ENCODE measurements around the gene GPRIN3. TPM values are rescaled to one million over a fixed set of nuclear protein-coding genes. Genes with fewer than 3 reads are reported as not detected.

GPRIN3 gene
- total RNA-seq, 1 experiment from 2014 or later: not detected

- no peaks in the 10 kb centered on the region for H3K4me1 Mint-ChIP-seq (ENCODE audit: insufficient read depth, unreplicated experiment)
- no peak for DNase-seq (ENCODE audit: unreplicated experiment)
- intact Hi-C loops (cut with micrococcal nuclease): no loop called here
- H3K27ac Mint-ChIP-seq (ENCODE audit: low read depth, unreplicated experiment): no peak overlapping the region
- TF ChIP-seq, protein P1, sequence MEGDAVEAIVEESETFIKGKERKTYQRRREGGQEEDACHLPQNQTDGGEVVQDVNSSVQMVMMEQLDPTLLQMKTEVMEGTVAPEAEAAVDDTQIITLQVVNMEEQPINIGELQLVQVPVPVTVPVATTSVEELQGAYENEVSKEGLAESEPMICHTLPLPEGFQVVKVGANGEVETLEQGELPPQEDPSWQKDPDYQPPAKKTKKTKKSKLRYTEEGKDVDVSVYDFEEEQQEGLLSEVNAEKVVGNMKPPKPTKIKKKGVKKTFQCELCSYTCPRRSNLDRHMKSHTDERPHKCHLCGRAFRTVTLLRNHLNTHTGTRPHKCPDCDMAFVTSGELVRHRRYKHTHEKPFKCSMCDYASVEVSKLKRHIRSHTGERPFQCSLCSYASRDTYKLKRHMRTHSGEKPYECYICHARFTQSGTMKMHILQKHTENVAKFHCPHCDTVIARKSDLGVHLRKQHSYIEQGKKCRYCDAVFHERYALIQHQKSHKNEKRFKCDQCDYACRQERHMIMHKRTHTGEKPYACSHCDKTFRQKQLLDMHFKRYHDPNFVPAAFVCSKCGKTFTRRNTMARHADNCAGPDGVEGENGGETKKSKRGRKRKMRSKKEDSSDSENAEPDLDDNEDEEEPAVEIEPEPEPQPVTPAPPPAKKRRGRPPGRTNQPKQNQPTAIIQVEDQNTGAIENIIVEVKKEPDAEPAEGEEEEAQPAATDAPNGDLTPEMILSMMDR (IDR thresholded peaks at IDR 0.05; ENCODE audit: unreplicated experiment): no peak
- no peak overlapping the region for H3K4me3 Mint-ChIP-seq (ENCODE audit: unreplicated experiment)
- POLR2A ChIA-PET: interaction anchor here (0.5 to 1.1 kb wide), 4 partner anchors 11 to 764 kb away, joined by 3 read pairs; no protein-coding TSS in a partner anchor
- BruUV-seq (replicated peaks): no TSS peak
- H3K36me3 Mint-ChIP-seq (ENCODE audit: insufficient read depth, unreplicated experiment): no peaks in the 10 kb centered on the region
- no peaks in the 10 kb centered on the region for H3K27me3 Mint-ChIP-seq (ENCODE audit: insufficient read depth, unreplicated experiment)
- peaks cover under 1% of the 10 kb centered on the region for H3K9me3 Mint-ChIP-seq (ENCODE audit: unreplicated experiment)
- CTCF ChIA-PET: no interaction called here
Observed at GRCh38 chr4:89352541-89352940, 44.9 kb upstream of the GPRIN3 start.

DNA sequence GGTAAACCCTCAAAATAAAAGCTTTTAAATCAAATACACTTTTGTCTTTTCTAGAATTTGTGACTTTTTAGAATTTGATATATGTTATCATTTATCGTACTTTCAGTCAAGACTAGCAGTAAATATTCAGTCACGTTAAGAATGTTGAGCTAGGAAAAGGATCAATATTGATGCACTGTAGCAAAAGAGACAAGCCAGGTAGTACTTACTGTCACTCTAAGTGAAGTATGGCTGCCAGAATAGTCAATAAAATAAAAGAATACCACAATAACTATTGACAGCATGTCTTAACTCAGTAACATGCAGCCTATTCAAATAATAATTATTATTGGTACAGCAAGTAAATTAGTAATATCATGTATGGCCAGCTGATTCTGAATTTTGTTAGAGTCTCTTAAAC lies 43.6 kb upstream of the GPRIN3 start:
- no peak overlapping the region for H3K27ac Mint-ChIP-seq (ENCODE audit: low read depth, unreplicated experiment)
- peaks cover 7% of the 10 kb centered on the region for H3K9me3 Mint-ChIP-seq (ENCODE audit: unreplicated experiment)
- POLR2A ChIA-PET: interaction anchor here (1.1 kb wide), 1 partner anchor 9 kb away, joined by 3 read pairs; no protein-coding TSS in a partner anchor
- no peaks in the 10 kb centered on the region for H3K27me3 Mint-ChIP-seq (ENCODE audit: insufficient read depth, unreplicated experiment)
- H3K36me3 Mint-ChIP-seq (ENCODE audit: insufficient read depth, unreplicated experiment): no peaks in the 10 kb centered on the region
- CTCF ChIA-PET: interaction anchor here (0.6 to 1.1 kb wide), 2 partner anchors 87 to 125 kb away, joined by 4 read pairs; no protein-coding TSS in a partner anchor
- no TSS peak for BruUV-seq (replicated peaks)
- H3K4me1 Mint-ChIP-seq (ENCODE audit: insufficient read depth, unreplicated experiment): no peaks in the 10 kb centered on the region
- TF ChIP-seq, protein P1 (IDR thresholded peaks at IDR 0.05; ENCODE audit: unreplicated experiment): no peak
- no peak for DNase-seq (ENCODE audit: unreplicated experiment)
- intact Hi-C loops (cut with micrococcal nuclease): no loop called here
- H3K4me3 Mint-ChIP-seq (ENCODE audit: unreplicated experiment): no peak overlapping the region

DNA sequence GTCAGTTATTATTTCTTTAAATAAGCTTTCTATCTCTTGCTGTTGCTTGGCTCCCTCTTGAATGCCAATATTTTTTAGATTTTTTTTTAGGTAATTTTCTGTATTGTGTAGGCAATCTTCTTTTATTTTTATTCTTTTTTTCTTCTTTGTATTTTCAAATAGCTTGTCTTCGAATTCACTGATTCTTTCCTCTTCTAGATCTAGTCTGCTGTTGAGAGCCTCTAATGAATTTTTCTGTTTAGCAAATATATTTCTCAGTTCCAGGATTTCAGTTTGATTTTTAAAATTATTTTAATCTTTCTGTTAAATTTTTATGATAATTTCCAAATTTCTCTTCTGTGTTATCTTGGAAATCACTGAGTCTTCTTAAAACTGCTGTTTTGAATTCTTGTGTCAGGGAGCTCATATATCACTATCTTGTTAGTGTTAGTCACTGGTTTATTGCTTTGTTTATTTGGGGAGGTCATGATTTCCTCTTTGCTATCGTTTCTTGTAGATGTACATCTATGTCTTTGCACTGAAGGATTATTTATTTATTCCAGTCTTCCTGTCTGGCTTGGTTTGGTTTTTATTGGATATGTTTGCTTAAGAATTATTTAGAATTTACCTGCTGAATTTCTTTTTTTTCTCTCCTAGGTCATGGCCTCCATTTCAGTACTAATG lies 39.9 kb upstream of the GPRIN3 start:
- peaks cover 7% of the 10 kb centered on the region for H3K9me3 Mint-ChIP-seq (ENCODE audit: unreplicated experiment)
- no peaks in the 10 kb centered on the region for H3K4me1 Mint-ChIP-seq (ENCODE audit: insufficient read depth, unreplicated experiment)
- POLR2A ChIA-PET: interaction anchor here (0.7 to 0.9 kb wide), 2 partner anchors 18 to 153 kb away, joined by 3 to 4 read pairs; no protein-coding TSS in a partner anchor
- H3K27me3 Mint-ChIP-seq (ENCODE audit: insufficient read depth, unreplicated experiment): no peaks in the 10 kb centered on the region
- TF ChIP-seq, protein P1 (IDR thresholded peaks at IDR 0.05; ENCODE audit: unreplicated experiment): no peak
- CTCF ChIA-PET: interaction anchor here (0.5 to 0.6 kb wide), 2 partner anchors 185 to 410 kb away, joined by 3 to 5 read pairs; no protein-coding TSS in a partner anchor
- intact Hi-C loops (cut with micrococcal nuclease): no loop called here
- BruUV-seq (replicated peaks): no TSS peak
- no peaks in the 10 kb centered on the region for H3K36me3 Mint-ChIP-seq (ENCODE audit: insufficient read depth, unreplicated experiment)
- no peak for DNase-seq (ENCODE audit: unreplicated experiment)
- H3K4me3 Mint-ChIP-seq (ENCODE audit: unreplicated experiment): no peak overlapping the region
- no peak overlapping the region for H3K27ac Mint-ChIP-seq (ENCODE audit: low read depth, unreplicated experiment)

GRCh38 chr4:89344571-89344970 lies 37.0 kb upstream of the GPRIN3 start:
- TF ChIP-seq, protein P1 (IDR thresholded peaks at IDR 0.05; ENCODE audit: unreplicated experiment): no peak
- H3K36me3 Mint-ChIP-seq (ENCODE audit: insufficient read depth, unreplicated experiment): no peaks in the 10 kb centered on the region
- peaks cover 7% of the 10 kb centered on the region for H3K9me3 Mint-ChIP-seq (ENCODE audit: unreplicated experiment)
- no peaks in the 10 kb centered on the region for H3K4me1 Mint-ChIP-seq (ENCODE audit: insufficient read depth, unreplicated experiment)
- BruUV-seq (replicated peaks): no TSS peak
- POLR2A ChIA-PET: interaction anchor here (0.6 kb wide), 1 partner anchor 9 kb away, joined by 4 read pairs; no protein-coding TSS in a partner anchor
- no peak overlapping the region for H3K27ac Mint-ChIP-seq (ENCODE audit: low read depth, unreplicated experiment)
- intact Hi-C loops (cut with micrococcal nuclease): no loop called here
- no peak overlapping the region for H3K4me3 Mint-ChIP-seq (ENCODE audit: unreplicated experiment)
- no peak for DNase-seq (ENCODE audit: unreplicated experiment)
- CTCF ChIA-PET: no interaction called here
- H3K27me3 Mint-ChIP-seq (ENCODE audit: insufficient read depth, unreplicated experiment): no peaks in the 10 kb centered on the region

All from MCF 10A (cell line).